CD1c-positive myeloid dendritic cell (primary cell): Measurements from ENCODE around the gene ABHD14A.

Experiments
- DNase-seq: peaks from one replicate; pipeline ENCODE4 v3.0.0-alpha.2; 2016; ENCODE audit errors: extremely low spot score

The ABHD14A gene

GRCh38 chr3:52020796-52021195 lies 45.9 kb downstream of the ABHD14A start:
- no peak for DNase-seq

GRCh38 chr3:52021489-52022268 lies 46.8 kb downstream of the ABHD14A start:
- DNase-seq, result no peak

- no peak for DNase-seq
These were observed 47.6 kb downstream of the ABHD14A start for GRCh38 chr3:52022323-52023100.

GRCh38 chr3:52023101-52023770 lies 48.4 kb downstream of the ABHD14A start:
- DNase-seq, result no peak

GRCh38 chr3:52023860-52024764 lies 49.2 kb downstream of the ABHD14A start:
- no peak for DNase-seq

GRCh38 chr3:52024765-52025452 lies 50.0 kb downstream of the ABHD14A start:
- no peak for DNase-seq

GRCh38 chr3:52025453-52025852 lies 50.6 kb downstream of the ABHD14A start:
- DNase-seq, result no peak

GRCh38 chr3:52026041-52026440 lies 51.2 kb downstream of the ABHD14A start:
- no peak for DNase-seq

GRCh38 chr3:52028572-52028971 lies 53.7 kb downstream of the ABHD14A start:
- no peak for DNase-seq

- DNase-seq, result no peak
These were observed 54.2 kb downstream of the ABHD14A start for GRCh38 chr3:52029053-52029452.

GRCh38 chr3:52029535-52029934 lies 54.7 kb downstream of the ABHD14A start:
- no peak for DNase-seq
